Lower leg skin (tissue), 3 donors: ENCODE results near the gene BST2.

Experiments used
- POLR2A ChIP-seq, 2 donors: fragments of 450-650 bp; IDR thresholded peaks; one replicate each; pipeline ENCODE4 v1.6.1; 2016 to 2017; ENCODE audit warnings: antibody characterized with exemption in 2 of 2, mild to moderate bottlenecking in 1 of 2, moderate library complexity in 1 of 2
- TF ChIP-seq, protein P1 (sequence below), 3 donors: fragments of 450-650 bp; IDR thresholded peaks; one replicate each; pipeline ENCODE4 v1.5.1; 2016; ENCODE audit warnings: antibody characterized with exemption in 3 of 3, mild to moderate bottlenecking in 3 of 3, moderate library complexity in 2 of 3

- TF ChIP-seq, protein P1, sequence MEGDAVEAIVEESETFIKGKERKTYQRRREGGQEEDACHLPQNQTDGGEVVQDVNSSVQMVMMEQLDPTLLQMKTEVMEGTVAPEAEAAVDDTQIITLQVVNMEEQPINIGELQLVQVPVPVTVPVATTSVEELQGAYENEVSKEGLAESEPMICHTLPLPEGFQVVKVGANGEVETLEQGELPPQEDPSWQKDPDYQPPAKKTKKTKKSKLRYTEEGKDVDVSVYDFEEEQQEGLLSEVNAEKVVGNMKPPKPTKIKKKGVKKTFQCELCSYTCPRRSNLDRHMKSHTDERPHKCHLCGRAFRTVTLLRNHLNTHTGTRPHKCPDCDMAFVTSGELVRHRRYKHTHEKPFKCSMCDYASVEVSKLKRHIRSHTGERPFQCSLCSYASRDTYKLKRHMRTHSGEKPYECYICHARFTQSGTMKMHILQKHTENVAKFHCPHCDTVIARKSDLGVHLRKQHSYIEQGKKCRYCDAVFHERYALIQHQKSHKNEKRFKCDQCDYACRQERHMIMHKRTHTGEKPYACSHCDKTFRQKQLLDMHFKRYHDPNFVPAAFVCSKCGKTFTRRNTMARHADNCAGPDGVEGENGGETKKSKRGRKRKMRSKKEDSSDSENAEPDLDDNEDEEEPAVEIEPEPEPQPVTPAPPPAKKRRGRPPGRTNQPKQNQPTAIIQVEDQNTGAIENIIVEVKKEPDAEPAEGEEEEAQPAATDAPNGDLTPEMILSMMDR (IDR thresholded peaks at IDR 0.05) = no peak
- no peak for TF ChIP-seq POLR2A (IDR thresholded peaks at IDR 0.05)
Observed at GRCh38 chr19:17419621-17420474, 14.4 kb upstream of the BST2 start, which contains the start of gene MVB12A.
